GM11168 (cell line): ENCODE results near the gene TUFT1.
"Not testable (repeated sequence)": the region's sequence is repeated elsewhere in the genome, so short reads cannot be mapped to it uniquely, and the experiment has no call there.

Source experiments
- in situ Hi-C: fragments of 300-500 bp; cut with MboI; formaldehyde crosslinking; loops from one replicate; pipeline ENCODE4 v1.12.0; 2022; ENCODE audit warnings: low sequenced_read_pairs; ENCODE audit not compliant: unreplicated experiment

The TUFT1 gene

GRCh38 chr1:151574575-151575529, 34.7 kb downstream of the TUFT1 start:
- in situ Hi-C loops = no loop called here

- in situ Hi-C loops = no loop called here
Measured at GRCh38 chr1:151577173-151577572, 37.1 kb downstream of the TUFT1 start.

DNA sequence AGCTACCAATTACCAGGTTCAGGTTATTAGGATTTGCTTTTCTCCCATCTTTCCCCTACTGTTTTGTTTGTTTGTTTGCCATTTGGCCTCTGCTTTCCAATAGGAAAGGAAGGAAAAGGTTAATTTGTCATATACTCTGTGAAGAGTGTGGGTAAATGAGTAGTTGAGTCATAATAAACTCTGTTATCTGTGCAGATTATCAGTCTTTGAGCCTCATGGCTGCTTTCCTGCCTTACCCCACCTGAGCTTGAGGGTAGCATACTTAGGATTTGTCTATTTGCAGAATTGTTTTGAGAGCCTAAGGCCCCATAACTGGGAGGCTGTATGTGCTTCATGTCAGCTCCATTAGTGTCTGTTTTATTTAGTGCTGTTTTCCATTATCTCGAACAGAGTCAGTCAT, 38.8 kb downstream of the TUFT1 start:
- in situ Hi-C loops = no loop called here

DNA sequence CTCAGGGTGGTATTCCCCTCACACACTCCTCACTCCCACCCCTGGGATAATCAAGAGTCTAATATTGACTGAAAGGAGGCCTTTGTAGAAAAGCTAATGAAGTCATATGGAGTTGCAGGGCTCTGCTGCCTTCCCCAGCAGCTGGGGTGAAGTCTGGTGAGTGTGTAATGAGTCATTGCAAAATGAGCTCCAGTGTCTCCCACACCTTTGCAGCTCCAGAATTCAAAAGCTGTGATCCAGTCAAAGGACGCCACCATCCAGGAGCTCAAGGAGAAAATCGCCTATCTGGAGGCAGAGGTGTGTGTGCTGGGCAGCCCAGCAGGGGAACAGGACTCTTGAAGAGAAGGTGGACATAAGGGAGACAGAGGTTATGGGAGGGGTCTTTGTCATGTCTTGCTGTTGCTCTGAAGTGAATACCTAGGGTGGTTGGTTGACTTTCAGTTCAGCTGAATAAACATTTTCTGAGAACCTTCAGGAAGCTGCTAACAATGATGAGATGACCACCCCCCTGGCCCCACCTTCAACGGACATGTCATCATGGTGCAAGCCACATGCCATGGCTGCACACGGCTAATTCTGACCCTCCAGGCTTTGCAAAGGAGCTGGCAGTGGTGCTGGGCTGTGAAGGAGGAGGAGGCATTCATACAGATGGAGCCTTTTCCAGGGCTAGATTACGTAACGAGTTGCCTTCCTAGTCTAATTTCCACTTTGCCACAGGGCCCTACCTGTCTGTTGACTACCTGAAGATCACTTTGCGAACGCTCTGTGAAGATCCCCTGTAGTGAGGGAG, 39.5 kb downstream of the TUFT1 start:
- in situ Hi-C loops = no loop called here

GRCh38 chr1:151581451-151581850, 41.3 kb downstream of the TUFT1 start:
- in situ Hi-C loops = no loop called here

- in situ Hi-C loops = no loop called here
Measured at GRCh38 chr1:151581921-151582320, 41.8 kb downstream of the TUFT1 start.

GRCh38 chr1:151583796-151584195, 43.7 kb downstream of the TUFT1 start:
- in situ Hi-C loops = no loop called here

DNA sequence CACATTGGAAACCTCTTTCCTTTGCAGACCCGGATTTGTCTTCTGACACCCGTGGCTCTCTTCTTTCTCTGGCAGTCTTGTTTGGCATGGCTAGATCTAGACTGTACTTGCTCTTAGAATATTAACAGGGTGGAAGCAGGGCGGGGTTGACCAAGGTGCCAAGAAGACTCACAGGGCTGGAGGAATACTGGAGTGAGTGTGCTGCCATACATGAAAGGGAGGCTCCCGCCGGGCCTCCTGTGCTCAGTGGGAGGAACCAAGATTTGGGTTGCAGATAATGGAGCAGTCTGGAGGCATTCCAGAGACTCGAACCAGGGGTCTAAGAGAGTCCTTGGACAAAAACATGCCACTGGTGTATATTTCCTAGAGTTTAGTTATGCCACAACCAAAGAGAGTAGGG, 44.2 kb downstream of the TUFT1 start:
- in situ Hi-C loops = no loop called here

- in situ Hi-C loops = no loop called here
Measured at GRCh38 chr1:151584780-151585179, 44.7 kb downstream of the TUFT1 start.

DNA sequence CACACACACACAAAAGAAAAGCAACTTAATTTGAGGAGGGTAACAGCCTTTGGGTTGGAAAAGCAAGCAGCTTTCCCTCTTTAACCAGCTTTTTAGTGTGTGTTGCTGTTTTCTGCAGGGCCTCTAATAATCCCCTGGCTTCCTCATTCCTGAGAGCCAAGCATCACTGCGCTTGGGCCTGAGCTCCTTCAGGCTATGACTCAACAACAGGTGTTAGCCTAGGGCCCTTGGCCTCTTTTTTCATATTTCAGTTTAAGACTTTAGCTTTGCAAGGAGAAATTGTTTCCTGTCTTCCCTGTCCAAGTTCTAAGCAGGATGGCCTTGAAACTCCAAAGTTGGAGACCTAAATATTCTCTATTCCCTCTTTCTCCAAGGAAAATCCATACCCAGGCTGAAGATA, 45.5 kb downstream of the TUFT1 start:
- in situ Hi-C loops = no loop called here

DNA sequence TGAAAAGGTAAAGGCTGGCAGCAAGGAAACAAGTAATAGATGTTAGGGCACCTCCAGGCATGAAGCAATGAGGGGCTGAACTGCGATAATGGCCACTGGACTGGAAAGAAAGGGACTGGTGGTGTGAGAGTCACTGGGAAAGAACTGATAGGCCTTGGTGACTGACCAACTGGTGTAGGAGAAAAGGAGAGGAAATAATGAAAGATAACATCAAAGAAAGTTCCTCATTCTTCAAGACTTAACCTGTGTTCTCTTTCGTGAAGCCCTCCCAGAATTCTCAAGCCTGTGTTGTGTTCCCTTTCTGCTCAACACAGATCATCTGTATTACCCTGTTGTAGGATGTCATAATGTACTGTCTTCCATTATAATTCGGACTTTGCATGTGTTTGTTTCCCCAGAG, 50.9 kb downstream of the TUFT1 start:
- in situ Hi-C loops = loop anchor here (10.0 kb wide), 1 partner anchor 144 kb away; no protein-coding TSS in a partner anchor

DNA sequence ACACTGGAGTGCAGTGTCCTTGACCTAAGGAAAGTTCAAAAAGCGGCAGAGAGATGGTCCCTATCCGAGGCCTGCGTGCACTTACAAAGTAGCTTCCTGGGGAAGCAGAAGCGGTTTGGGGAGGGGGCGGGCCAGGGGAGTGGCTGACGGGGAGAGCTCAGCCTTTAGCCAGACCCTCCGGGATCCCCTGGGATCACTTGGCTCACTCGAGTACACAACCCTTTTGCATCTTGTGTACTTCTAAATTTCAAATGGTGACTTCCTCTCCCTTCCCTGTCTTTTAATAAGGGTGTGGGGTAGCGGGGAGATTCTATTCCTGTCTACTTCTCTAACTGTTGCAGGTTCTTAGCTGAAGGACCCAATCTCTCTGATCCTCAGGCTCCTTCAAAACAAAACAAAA, 53.6 kb downstream of the TUFT1 start:
- in situ Hi-C loops = loop anchor here (10.0 kb wide), 1 partner anchor 141 kb away; no protein-coding TSS in a partner anchor

DNA sequence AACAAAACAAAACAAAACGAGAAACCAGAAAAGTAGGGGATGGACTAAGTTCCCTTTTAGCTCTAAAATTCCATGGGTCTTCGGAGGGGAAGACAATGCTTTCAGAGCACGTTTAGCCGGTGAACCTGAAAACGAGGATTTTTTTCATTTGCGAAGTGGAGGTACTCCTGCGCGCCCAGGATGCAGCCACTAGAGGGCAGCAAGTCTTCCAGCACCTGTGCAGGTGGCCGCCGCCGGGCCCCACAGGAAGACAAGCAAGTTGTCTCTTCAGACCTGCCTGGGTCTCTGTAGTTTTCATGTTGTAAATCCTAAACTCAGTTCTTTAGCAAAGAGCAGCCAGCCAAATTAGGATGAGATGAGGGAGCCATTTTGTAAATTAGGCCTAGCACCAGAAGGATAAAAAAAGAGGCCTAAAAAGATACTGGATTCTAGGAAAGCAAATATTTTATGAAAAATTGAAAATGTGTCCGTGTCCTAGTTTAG, 54.1 kb downstream of the TUFT1 start:
- in situ Hi-C loops = loop anchor here (10.0 kb wide), 1 partner anchor 141 kb away; no protein-coding TSS in a partner anchor

DNA sequence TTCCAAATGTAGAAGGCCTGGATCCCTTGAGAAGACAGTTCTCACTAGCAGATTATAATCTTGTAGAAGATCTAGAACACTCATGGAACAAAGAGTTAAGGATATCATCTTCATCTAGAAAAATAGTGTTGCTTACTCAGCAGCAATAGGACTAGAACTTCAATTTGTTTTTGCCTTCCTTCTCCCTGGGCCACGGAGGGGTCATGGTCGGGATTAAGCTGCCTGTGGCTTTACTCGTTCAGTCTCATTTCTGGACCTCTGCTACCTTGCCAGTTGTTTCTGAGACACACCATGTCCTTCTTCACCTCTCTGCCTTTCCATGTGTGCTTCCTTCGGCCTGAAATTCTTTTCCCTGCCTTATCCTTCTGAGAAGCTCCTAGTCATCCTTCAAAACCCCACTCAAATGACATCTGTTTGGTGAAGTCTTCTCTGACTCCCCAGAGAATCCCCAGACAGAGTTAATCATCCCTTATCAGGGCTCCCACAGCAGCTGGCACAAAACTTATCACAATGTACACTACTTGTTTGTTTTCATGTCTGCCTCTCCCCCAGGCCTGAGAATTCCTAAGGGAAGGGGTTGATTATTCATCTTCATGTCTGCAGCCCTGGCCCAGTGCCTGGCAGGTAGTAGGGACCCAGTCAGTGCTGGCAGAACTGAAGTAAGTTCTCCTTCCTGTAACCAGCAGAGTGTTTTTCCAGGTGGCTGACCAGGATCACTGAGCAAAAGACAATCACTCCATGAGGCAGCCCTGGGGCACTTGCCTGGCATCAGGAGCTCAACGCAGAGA, 56.3 kb downstream of the TUFT1 start:
- in situ Hi-C loops = loop anchor here (10.0 kb wide), 1 partner anchor 138 kb away; no protein-coding TSS in a partner anchor

DNA sequence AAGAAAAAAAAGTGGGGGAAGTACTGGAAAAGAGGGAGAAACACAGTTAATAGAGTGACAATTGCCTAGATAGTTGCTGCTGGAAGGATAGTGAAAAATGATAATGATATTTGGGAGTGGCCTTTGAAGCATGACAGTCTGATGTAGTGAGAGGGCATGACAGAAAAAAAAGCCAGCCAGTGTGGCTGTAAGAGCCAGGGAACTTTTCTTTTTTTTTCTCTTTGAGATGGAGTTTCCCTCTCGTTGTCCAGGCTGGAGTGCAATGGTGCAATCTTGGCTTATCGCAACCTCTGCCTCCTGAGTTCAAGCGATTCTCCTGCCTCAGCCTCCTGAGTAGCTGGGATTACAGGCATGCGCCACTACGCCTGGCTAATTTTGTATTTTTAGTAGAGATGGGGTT, 62.4 kb downstream of the TUFT1 start:
- in situ Hi-C loops = not testable (repeated sequence)

- in situ Hi-C loops = no loop called here
Measured at GRCh38 chr1:151604291-151604690, 64.2 kb downstream of the TUFT1 start.

- in situ Hi-C loops = no loop called here
Measured at GRCh38 chr1:151606384-151606783, 66.3 kb downstream of the TUFT1 start.

DNA sequence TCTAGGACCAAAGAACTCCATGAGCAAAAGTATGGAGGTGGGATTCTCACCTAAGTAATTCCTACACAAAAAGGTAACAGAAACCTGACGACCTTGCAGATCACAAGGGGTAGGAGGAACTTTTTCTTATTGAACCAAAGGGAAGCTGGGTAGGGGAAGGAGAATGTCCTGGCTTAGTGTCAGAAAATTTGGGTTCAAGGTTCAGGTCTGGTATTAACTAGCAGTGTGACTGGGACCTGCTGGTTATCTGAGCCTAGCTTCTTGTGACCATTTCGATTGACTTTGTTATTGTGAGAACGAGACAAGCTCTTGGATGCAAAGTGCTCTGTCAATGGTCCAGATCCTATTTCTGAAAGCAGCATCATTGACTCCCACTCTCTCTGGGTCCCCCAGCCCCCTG, 66.7 kb downstream of the TUFT1 start:
- in situ Hi-C loops = no loop called here

GRCh38 chr1:151610142-151610541, 70.0 kb downstream of the TUFT1 start:
- in situ Hi-C loops = no loop called here

GRCh38 chr1:151611288-151611790, 71.2 kb downstream of the TUFT1 start:
- in situ Hi-C loops = no loop called here
